ENCODE results near the gene CDKAL1. TPM values are rescaled to one million over a fixed set of nuclear protein-coding genes. Genes with fewer than 3 reads are reported as not detected.

CDKAL1 gene
- total and polyA plus RNA-seq, 9 of the 15 experiments (the other 6 are each of a cell fraction or from before 2014, with no cell fraction given) = 11.2 to 36.3 (median 20.1) TPM

DNA sequence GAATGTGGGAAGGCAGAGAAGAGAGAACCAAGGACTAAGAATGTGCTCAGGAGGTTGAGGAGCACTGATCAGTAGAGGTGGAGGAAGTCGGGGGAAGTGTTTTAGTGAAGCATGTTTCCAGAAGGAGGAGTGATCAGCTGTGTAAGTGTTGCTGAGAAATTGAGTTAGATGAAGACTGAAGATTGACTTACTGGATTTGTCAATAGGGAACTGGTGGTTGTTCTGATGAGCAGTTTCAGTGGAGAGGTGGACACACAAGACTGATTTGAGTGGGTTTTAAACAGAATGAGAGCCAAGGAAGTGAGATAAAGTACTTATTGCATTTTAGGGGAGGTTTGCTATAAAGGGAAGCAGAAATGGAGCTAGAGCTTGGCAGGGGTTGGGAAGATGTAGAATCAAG is 182.6 kb downstream of the CDKAL1 start:
- no peaks in the 10 kb centered on the region for H3K9me3 ChIP-seq (replicated peaks; ENCODE audit: control insufficient read depth, insufficient read depth, low read depth, low read length)
- no peak overlapping the region for H3K27ac ChIP-seq (ENCODE audit: extremely low read depth, low read depth, low read length)
- no peak overlapping the region for H2AFZ ChIP-seq (ENCODE audit: low read depth, low read length)
- H3K4me2 ChIP-seq (ENCODE audit: insufficient read depth, low read length) = no peak overlapping the region
- no peak for DNase-seq (ENCODE audit: extremely low read depth in 1 of 4, low spot score in 3 of 4)
- no peak overlapping the region for H3K4me3 ChIP-seq
- TF ChIP-seq ZNF263 (CRISPR knock-in tag; IDR thresholded peaks at IDR 0.05; ENCODE audit: borderline replicate concordance) = peak; percentile 32; the same call in 1 of the 2 replicates
- TF ChIP-seq, protein P1, sequence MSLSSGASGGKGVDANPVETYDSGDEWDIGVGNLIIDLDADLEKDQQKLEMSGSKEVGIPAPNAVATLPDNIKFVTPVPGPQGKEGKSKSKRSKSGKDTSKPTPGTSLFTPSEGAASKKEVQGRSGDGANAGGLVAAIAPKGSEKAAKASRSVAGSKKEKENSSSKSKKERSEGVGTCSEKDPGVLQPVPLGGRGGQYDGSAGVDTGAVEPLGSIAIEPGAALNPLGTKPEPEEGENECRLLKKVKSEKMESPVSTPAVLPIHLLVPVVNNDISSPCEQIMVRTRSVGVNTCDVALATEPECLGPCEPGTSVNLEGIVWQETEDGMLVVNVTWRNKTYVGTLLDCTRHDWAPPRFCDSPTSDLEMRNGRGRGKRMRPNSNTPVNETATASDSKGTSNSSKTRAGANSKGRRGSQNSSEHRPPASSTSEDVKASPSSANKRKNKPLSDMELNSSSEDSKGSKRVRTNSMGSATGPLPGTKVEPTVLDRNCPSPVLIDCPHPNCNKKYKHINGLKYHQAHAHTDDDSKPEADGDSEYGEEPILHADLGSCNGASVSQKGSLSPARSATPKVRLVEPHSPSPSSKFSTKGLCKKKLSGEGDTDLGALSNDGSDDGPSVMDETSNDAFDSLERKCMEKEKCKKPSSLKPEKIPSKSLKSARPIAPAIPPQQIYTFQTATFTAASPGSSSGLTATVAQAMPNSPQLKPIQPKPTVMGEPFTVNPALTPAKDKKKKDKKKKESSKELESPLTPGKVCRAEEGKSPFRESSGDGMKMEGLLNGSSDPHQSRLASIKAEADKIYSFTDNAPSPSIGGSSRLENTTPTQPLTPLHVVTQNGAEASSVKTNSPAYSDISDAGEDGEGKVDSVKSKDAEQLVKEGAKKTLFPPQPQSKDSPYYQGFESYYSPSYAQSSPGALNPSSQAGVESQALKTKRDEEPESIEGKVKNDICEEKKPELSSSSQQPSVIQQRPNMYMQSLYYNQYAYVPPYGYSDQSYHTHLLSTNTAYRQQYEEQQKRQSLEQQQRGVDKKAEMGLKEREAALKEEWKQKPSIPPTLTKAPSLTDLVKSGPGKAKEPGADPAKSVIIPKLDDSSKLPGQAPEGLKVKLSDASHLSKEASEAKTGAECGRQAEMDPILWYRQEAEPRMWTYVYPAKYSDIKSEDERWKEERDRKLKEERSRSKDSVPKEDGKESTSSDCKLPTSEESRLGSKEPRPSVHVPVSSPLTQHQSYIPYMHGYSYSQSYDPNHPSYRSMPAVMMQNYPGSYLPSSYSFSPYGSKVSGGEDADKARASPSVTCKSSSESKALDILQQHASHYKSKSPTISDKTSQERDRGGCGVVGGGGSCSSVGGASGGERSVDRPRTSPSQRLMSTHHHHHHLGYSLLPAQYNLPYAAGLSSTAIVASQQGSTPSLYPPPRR (CRISPR knock-in tag; IDR thresholded peaks at IDR 0.05; ENCODE audit: borderline replicate concordance) = no peak
- no peaks in the 10 kb centered on the region; the same call in 2 of the 3 replicates for H3K79me2 ChIP-seq (ENCODE audit: control insufficient read depth, insufficient read depth, low read length)
- intact Hi-C loops (cut with micrococcal nuclease) = no loop called here
- in situ Hi-C loops (cut with MboI) = no loop called here
- ChIA-PET POLR2A (no interaction called here), CTCF (ENCODE audit: low intra/inter-chr PET ratio) (no interaction called here)
- H3K9me1 ChIP-seq (ENCODE audit: control insufficient read depth, insufficient read depth, low read length) = no peaks in the 10 kb centered on the region
- H3K9ac ChIP-seq (ENCODE audit: insufficient read depth in 1 of 2, low read depth in 2 of 2, low read length in 2 of 2) = no peak overlapping the region
- H3K27me3 ChIP-seq (ENCODE audit: control insufficient read depth in 2 of 2, insufficient read depth in 2 of 2, low read length in 2 of 2) = no peaks in the 10 kb centered on the region
- no peaks in the 10 kb centered on the region; the same call in 1 of the 2 replicates for H4K20me1 ChIP-seq (replicated peaks; ENCODE audit: control insufficient read depth, insufficient read depth, low read length)
- no TSS peak for BruUV-seq (replicated peaks)
- FAIRE-seq = no peak
- 25% methylated on average over 1 of the region's 1 CpG for WGBS (ENCODE audit: insufficient coverage, low coverage, missing lambda C conversion rate)
- peaks cover 0 to 4% of the 10 kb centered on the region in 2 experiments; a peak in 3 of 5 replicates for H3K4me1 ChIP-seq (replicated peaks in 1 of 2; ENCODE audit: control insufficient read depth in 2 of 2, insufficient read depth in 2 of 2, low read length in 2 of 2)
- ATAC-seq = peak; percentile 32; the same call in 2 of the 3 replicates
- no peaks in the 10 kb centered on the region for H3K36me3 ChIP-seq (ENCODE audit: control insufficient read depth, insufficient read depth, low read length)

Measured in K562 (cell line).